DMS 273 (cell line): ENCODE data around the gene SPEM1.
"Not testable (repeated sequence)": the region's sequence is repeated elsewhere in the genome, so short reads cannot be mapped to it uniquely, and the experiment has no call there.

Experiments used
- DNase-seq: peaks from one replicate; lab custom pipeline; 2025; ENCODE audit not compliant: unreplicated experiment; lab: John Stamatoyannopoulos, UW

The SPEM1 gene

DNA sequence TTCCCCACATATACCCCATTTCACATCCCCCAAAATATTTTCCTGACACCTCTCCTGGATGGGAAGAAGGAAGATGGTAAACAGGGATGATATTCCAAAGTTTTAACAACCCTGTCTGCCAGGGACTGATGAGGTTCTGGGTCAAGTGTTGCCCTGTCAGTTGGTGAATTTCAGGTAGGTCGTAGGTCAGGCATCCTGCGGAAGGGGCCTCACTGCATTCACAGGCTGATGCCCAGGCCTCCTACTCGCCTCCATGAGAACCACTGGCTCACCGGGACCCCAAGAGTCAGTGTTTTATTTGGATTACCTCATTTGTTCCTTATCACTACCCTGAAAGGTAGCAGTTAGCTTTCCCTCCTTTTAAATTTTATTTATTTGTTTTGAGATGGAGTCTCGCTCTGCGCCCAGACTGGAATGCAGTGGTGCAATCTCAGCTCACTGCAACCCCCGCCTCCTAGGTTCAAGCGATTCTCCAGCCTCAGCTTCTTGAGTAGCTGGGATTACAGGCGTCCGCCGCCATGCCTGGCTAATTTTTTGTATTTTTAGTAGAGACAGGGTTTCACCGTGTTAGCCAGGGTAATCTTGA is 48.8 kb downstream of the SPEM1 start:
- DNase-seq: no peak

GRCh38 chr17:7469843-7470242 is 49.7 kb downstream of the SPEM1 start:
- DNase-seq: not testable (repeated sequence)

- DNase-seq: not testable (repeated sequence)
Measured at GRCh38 chr17:7470457-7470973, 50.4 kb downstream of the SPEM1 start.
